Activated CD4-positive, alpha-beta T cell treated with anti-CD3 and anti-CD28 coated beads, Interleukin-2, amount 50 U/mL, for 4 hours (primary cell): ENCODE data around the gene TSFM.
A peak's percentile ranks its signal among the peaks of the same experiment; 100 is the strongest.
"Not testable (repeated sequence)": the region's sequence is repeated elsewhere in the genome, so short reads cannot be mapped to it uniquely, and the experiment has no call there.

Experiments used
- DNase-seq, 2 experiments: peaks; one replicate each; pipeline ENCODE4 v3.0.0-alpha.2; 2020

Gene TSFM

GRCh38 chr12:57763881-57764661, 18.5 kb upstream of the TSFM start:
- DNase-seq: no peak

DNA sequence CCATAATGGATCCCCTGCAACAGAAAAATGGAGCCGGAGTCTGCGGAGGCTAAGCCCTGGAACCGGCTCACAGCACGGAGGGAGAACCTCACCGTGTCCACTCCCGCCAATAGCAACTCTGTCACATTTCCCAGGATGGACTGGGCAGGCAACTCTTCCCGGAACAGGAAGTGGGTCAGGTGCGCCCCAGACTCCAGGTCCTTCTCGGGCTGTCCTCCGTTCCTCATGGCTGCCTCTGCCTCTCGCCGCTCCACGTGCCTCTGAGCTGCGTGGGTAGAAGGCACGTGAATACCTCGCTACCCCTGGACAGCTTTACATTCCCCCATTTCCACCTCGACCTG, 18.0 kb upstream of the TSFM start:
- DNase-seq: no peak

DNA sequence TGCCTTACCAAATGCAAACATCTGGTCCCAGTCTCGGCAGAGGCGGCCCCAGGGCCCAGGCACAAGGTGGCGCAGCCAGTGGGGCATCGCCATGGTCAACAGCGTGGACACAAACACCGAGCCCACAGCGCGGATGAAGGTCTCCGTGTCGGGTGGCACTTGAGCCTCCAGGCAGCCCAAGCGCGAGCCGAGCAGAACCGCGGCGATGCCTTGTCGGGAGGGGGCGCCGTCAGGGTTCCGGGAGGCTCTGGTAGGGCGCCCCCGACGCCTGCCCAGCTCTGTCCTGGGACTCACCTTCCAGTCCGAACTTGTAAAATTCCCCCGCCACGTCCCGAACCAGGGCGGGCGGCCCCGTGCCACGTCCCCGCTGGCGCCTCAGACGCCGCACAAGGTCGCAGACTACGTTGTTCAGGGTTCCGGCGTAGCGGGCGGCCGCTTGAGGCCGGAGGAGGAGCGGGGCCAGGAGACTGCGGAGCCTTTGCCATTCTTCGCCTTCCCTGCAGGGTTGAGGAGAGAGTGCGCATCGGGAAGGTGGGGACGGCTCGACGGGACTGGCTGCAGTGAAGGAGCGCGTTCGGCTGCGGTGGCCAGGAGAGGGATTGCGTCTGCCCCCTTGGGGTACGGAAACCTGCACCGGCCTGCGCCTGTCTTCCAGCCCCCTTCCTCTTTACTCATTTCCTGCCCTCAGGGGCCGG, 17.4 kb upstream of the TSFM start:
- DNase-seq: peak; percentile 54 to 55

GRCh38 chr12:57765698-57766463, 16.7 kb upstream of the TSFM start:
- DNase-seq: no peak

DNA sequence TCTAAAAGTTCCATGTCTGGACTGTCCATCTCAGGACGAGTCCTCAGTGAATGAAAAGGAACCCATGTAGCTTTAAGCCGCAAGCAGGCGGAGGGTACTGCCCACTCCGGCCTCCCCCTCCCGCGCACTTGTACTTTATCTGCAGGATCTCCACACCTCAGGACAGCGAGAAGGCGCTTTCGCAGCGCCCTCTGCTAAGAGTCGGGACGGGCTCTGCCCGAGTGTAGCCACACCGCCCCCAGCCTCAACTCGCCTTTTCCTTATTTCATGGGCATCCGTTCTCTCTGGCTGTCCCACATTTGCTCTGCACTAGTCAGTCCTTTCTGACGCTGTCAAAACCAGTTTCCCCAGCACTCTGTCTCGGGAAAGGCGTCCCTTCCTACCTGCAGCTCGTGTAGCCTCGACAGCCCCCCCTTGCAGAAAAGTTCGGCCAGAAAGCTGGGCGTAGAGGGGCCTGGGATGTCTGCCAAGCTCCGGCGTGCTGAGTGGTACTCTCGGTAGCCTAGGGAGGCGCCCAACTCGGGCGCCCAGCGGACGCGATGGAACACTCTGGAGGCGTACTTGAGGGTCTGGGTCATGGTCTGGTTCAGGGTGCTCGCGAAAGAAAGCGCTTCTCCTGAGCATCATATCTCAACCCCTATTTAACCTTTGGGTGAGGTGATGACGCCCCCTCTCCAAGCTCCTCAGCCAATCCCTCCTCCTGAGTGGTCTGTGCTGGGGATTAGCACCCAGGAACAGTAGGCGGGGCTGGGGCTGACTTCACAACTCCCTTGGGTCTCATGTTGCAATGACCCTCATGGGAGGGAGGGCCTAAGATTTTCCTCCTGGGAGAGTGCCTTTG, 15.9 kb upstream of the TSFM start, which contains the start of gene CYP27B1:
Gene CYP27B1, minus strand, starts transcription at position 615 of the 841 bp plus-strand sequence. Its CDS starts 37 bp downstream, at position 578.
- DNase-seq: no peak

- no peak for DNase-seq
These were observed 15.3 kb upstream of the TSFM start for GRCh38 chr12:57767305-57767698.

- DNase-seq: no peak
These were observed 14.7 kb upstream of the TSFM start for GRCh38 chr12:57767876-57768275.

DNA sequence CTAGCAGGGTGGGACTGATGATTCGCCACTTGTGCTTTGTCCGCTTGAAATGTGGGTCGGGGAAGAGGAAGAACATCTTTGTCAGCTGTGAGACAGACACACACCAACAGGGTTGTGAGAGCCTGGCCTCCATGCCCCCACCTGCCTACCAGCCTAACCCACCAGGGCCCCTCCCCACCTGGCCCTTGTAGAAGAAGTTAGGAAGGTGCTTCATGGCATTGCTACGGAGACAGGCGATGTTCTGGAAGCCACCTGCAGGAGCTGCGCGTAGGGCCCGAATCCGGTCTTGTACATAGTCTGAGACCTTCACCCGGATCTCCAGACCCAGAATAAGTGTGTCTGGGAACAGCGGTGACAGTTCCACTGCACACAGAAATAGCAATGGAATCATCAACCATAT, 13.0 kb upstream of the TSFM start:
- no peak for DNase-seq

DNA sequence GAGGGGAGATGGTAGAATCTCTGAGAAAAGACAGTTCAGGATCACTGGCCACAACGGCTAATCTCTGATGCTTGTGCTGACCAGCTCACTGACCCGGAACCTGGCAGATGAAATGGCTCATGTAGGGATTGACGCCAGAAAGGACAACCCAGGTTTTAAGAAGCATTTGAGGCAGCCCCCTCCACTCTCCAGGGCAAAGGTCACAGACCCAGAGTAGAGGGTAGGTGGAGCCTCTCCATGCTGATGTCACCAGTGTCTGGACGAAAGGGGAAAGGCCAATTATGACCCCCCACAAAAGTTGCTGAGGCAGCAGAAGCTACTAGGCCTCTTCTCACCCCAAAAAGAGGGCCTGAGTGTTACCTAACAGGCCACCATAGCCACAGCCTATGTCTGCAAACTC, 11.9 kb upstream of the TSFM start:
- no peak for DNase-seq

DNA sequence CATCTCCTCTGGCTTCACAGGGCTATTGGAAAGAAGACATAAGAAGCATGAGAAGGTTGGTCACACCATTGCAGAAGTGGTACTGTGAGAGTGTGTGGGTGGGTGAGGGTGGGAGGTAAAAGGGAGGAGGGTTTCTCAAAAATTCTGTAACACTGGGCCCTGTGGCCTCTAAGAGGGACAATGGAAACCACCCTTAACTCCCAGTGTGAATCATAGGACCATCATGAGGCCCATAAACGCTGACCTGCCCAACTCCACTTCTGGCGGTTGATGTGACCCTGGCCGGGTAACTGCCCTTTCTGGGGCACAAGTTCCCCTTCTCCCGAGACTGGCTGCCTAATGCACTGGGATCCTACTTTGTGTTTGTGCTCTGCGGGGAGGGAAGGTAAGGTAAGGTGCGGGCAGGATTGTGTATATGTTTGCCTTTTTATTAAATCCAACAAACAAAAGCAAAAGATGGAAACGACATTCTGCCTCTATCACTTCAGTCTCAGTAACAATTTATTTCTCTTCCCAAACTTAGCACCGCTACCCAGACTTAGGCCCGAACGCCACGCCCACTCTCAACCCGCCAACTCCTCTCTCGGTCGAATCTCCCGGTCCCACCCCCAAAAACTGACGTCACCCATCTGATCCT, 11.2 kb upstream of the TSFM start:
- peak; percentile 91 to 92 for DNase-seq

- DNase-seq: peak; percentile 92 to 93
These were observed 10.6 kb upstream of the TSFM start, which contains the start of gene METTL1 for GRCh38 chr12:57771873-57772428. Gene METTL1 (minus strand): TSS chr12:57772105. CDS start chr12:57772083, 22 bp downstream.

DNA sequence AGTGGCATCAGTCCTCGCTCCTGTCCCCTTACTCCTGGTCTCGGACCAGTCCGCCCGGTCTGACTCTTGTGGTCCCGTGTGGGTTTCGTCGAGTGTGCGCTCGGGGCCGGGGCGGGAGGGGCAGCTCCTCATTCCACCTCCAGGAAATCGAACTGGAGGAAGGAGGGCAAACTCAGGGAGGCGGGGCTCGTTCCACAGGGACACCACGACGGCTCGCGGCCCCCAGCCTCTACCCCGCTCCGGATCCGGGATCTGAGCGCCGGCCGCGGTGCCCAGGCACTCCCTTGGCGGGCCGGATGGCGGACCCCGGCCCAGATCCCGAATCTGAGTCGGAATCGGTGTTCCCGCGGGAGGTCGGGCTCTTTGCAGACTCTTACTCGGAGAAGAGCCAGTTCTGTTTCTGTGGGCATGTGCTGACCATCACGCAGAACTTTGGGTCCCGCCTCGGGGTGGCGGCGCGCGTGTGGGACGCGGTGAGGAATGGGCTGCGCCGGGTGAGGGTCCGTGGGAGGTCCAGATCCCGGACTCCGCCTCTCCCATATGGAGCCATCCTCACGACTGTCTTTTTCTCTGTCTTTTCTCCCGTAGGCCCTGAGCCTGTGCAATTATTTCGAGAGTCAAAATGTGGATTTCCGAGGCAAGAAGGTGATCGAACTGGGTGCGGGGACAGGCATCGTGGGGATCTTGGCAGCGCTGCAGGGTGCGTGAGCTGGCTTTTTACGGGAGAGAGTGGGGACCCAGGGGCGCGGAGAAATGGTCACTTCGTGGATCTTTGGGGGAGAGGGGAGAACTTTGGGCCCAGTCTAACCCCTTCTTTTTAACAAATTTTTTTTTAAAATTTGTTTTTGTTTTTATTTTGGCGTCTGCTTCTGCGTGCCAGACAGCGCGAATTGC, 9.9 kb upstream of the TSFM start, which contains the start of gene EEF1AKMT3:
Gene EEF1AKMT3, plus strand, starts transcription at position 186 of the 894 bp plus-strand sequence. Its CDS starts 111 bp downstream, at position 297.
- peak in 1 of 2 experiments; percentile 20 for DNase-seq

- DNase-seq: not testable (repeated sequence)
These were observed 8.0 kb upstream of the TSFM start for GRCh38 chr12:57774634-57775033.

DNA sequence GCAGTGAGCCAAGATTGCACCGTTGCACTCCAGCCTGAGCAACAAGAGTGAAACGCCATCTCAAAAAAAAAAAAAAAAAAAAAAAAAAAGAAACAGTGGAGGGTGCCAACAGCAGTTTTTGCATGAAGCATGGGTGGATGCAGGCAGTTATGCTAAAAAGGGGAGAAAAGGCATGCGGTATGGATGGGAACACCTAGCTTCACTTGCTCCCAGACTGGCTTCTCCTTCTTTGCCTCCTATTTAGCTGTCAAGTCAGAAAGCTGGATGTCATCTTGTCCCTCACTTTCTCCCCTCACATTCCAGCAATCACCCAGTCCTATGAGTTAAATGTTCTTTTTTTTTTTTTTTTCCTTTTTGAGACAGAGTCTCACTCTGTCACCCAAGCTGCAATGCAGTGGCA, 7.5 kb upstream of the TSFM start:
- no peak for DNase-seq

- DNase-seq: no peak
These were observed 6.9 kb upstream of the TSFM start for GRCh38 chr12:57775563-57776246.

GRCh38 chr12:57776247-57776587, 6.4 kb upstream of the TSFM start:
- DNase-seq: no peak

DNA sequence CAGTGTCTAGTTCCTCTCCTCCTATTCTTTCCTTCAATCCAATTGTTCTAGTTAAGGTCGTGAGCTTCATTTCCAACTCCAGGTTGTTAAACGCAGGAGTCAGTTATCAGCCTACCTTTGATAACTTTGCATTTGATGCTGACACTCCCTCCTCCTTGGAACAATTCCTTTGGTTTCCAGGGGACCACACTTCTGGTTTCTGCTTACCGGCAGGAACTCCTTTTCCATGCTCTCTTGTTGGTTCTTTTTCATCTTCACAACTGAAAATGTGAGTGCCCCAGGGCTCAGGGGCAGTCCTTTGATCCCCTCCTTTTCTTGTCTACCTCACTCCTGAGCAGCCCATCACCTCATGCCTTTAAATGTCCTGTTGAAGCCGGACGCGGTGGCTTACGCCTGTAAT, 5.2 kb upstream of the TSFM start:
- no peak for DNase-seq

DNA sequence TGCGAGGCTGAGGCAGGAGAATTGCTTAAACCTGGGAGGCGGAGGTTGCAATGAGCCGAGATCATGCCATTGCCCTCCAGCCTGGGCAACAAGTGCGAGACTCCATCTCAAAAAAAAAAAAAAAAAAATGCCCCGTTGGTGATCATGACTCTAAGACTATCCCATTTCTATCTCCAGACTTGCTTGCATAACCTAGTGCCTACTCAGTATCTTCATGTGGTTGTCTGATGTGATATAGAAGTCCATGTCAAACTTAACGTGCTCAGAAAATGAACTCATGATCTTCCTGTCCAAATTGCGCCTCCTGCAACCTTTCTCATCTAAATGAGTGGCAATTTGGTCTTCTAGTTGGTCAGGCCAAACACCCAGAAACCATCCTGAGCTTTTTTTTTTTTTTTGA, 4.7 kb upstream of the TSFM start:
- DNase-seq: no peak

DNA sequence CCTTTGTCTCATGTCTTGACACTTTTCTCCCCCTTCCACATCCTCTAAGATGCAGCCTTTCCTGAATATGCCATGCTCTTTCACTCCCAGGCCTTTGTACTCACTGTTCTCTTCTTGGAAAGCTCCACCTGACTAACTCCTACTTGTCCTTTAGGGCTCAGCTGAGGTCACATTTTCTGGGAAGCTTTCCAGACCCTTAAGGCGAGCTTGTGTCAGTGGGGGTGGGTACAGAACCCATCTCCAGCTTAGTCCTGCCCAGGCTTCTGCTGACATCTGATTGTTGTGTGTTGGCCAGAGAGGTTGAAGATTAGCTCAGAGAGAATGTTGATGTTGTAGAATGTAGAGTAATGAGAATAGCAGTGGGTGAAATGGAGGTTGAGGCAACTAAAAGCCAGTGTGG, 2.9 kb upstream of the TSFM start:
- DNase-seq: no peak

GRCh38 chr12:57780284-57780897, 2.2 kb upstream of the TSFM start:
- DNase-seq: no peak
